A549 (cell line): ENCODE results near the gene ADD3.

Experiments
- CHD2 ChIP-seq: fragments of 150-350 bp; IDR thresholded peaks from 2 replicates; pipeline ENCODE4 v1.6.1; 2014; ENCODE audit warnings: low read length; ENCODE audit not compliant: partially characterized antibody
- EP300 ChIP-seq, 2 experiments: fragments of >200 bp; sonication (Bioruptor Twin); formaldehyde crosslinking; IDR thresholded peaks; 2 replicates in 1 of 2; 3 replicates in 1 of 2; pipeline ENCODE4 v1.6.1; 2016 to 2017
- ESRRA ChIP-seq: fragments of 150-350 bp; IDR thresholded peaks from 2 replicates; pipeline ENCODE4 v1.6.1; 2014; ENCODE audit warnings: mild to moderate bottlenecking, low read length, borderline replicate concordance
- HOXA7 ChIP-seq: fragments of 250-450 bp; sonication (Bioruptor Pico); IDR thresholded peaks from 2 replicates; pipeline ENCODE4 v1.5.0; 2020; ENCODE audit warnings: mild to moderate bottlenecking, moderate library complexity
- JUN ChIP-seq, 2 experiments: fragments of >200 bp; sonication (Bioruptor Twin); formaldehyde crosslinking; IDR thresholded peaks; 2 replicates in 1 of 2; 3 replicates in 1 of 2; pipeline ENCODE4 v1.6.1; 2016 to 2017
- POLR2A ChIP-seq: IDR thresholded peaks from 2 replicates; pipeline ENCODE4 v1.6.1; 2012; ENCODE audit warnings: mild to moderate bottlenecking, low read length
- RAD21 ChIP-seq, 2 experiments: fragments of >200 bp in 1 of 2; sonication (Bioruptor Twin) in 1 of 2; formaldehyde crosslinking in 1 of 2; IDR thresholded peaks in 1 of 2; conservative IDR thresholded peaks in 1 of 2; 2 replicates in 1 of 2; 3 replicates in 1 of 2; pipeline ENCODE4 v1.6.1; 2012 to 2018; ENCODE audit warnings: inconsistent platforms in 1 of 2
- SMC3 ChIP-seq: fragments of >200 bp; sonication (Bioruptor Twin); formaldehyde crosslinking; IDR thresholded peaks from 3 replicates; pipeline ENCODE4 v1.6.1; 2018; ENCODE audit warnings: inconsistent platforms
- ZFP36 ChIP-seq: fragments of 450-650 bp; IDR thresholded peaks from 2 replicates; pipeline ENCODE4 v1.6.1; 2014; ENCODE audit warnings: borderline replicate concordance; ENCODE audit not compliant: partially characterized antibody
- TF ChIP-seq, protein P1 (sequence below): fragments of >200 bp; sonication (Bioruptor Twin); formaldehyde crosslinking; IDR thresholded peaks from 3 replicates; pipeline ENCODE4 v1.5.1; 2016
- TF ChIP-seq, protein P2 (sequence below): fragments of 200-600 bp; sonication (generic); IDR thresholded peaks from 2 replicates; pipeline ENCODE4 v1.6.1; 2016; ENCODE audit warnings: antibody characterized with exemption, mild to moderate bottlenecking, moderate library complexity
- TF ChIP-seq, protein P3 (sequence below): fragments of 450-650 bp; IDR thresholded peaks from 2 replicates; pipeline ENCODE4 v1.6.1; 2014; ENCODE audit warnings: antibody characterized with exemption
- TF ChIP-seq, protein P4 (sequence below): IDR thresholded peaks from 2 replicates; pipeline ENCODE4 v1.6.1; 2012
- TF ChIP-seq, protein P5 (sequence below): fragments of 250-450 bp; sonication (Bioruptor Pico); IDR thresholded peaks from 2 replicates; pipeline ENCODE4 v1.5.0; 2020; ENCODE audit warnings: low read depth, mild to moderate bottlenecking, moderate library complexity

DNA sequence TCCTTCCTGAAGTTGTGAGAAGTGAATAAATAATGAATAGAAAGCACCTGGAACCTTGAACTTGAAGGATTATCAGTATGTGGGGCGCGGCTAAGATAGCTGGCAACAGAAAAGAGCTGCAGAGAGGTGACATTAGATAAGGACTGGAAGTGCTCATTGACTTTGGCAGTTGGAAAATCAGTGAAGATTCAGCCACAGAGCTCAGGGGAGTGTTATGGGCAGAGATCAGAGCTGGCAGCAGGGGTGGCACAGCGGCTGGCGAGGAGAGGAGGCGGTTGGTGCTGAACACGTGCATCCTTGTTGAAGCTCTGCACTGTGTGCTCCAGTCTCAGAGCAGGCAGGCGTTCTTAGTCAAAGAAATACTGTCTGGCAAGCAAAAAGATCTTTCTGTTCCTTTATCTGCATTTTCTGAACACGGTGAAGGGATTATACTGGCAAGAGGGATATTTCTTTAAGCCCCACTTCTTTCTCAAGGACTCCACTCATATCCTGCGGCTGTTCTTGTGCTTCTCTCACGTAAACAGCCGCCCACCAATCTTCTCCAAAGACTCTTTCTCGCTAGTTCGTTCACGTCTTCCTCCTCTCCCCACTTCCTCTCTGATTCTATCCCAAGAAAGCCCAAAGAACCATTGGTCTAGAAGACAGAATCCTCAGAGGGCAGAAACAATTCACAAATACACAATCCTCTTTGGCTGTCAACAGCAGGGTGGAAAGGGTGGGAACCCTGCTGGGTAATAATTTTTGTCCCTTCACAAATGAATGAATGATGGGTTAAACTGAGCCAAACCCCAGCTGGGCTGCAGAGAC is 38.6 kb upstream of the ADD3 start:
- TF ChIP-seq, protein P1, sequence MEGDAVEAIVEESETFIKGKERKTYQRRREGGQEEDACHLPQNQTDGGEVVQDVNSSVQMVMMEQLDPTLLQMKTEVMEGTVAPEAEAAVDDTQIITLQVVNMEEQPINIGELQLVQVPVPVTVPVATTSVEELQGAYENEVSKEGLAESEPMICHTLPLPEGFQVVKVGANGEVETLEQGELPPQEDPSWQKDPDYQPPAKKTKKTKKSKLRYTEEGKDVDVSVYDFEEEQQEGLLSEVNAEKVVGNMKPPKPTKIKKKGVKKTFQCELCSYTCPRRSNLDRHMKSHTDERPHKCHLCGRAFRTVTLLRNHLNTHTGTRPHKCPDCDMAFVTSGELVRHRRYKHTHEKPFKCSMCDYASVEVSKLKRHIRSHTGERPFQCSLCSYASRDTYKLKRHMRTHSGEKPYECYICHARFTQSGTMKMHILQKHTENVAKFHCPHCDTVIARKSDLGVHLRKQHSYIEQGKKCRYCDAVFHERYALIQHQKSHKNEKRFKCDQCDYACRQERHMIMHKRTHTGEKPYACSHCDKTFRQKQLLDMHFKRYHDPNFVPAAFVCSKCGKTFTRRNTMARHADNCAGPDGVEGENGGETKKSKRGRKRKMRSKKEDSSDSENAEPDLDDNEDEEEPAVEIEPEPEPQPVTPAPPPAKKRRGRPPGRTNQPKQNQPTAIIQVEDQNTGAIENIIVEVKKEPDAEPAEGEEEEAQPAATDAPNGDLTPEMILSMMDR: no peak
- TF ChIP-seq POLR2A (no peak), HOXA7 (CRISPR knock-in tag) (no peak), RAD21 (conservative IDR thresholded peaks at IDR 0.05 in 1 of 2, IDR thresholded peaks at IDR 0.05 in 1 of 2) (no peak), CHD2 (no peak), ESRRA (no peak), SMC3 (no peak), JUN (IDR thresholded peaks at IDR 0.05) (no peak), EP300 (IDR thresholded peaks at IDR 0.05) (no peak), ZFP36 (no peak)
- TF ChIP-seq, protein P2, sequence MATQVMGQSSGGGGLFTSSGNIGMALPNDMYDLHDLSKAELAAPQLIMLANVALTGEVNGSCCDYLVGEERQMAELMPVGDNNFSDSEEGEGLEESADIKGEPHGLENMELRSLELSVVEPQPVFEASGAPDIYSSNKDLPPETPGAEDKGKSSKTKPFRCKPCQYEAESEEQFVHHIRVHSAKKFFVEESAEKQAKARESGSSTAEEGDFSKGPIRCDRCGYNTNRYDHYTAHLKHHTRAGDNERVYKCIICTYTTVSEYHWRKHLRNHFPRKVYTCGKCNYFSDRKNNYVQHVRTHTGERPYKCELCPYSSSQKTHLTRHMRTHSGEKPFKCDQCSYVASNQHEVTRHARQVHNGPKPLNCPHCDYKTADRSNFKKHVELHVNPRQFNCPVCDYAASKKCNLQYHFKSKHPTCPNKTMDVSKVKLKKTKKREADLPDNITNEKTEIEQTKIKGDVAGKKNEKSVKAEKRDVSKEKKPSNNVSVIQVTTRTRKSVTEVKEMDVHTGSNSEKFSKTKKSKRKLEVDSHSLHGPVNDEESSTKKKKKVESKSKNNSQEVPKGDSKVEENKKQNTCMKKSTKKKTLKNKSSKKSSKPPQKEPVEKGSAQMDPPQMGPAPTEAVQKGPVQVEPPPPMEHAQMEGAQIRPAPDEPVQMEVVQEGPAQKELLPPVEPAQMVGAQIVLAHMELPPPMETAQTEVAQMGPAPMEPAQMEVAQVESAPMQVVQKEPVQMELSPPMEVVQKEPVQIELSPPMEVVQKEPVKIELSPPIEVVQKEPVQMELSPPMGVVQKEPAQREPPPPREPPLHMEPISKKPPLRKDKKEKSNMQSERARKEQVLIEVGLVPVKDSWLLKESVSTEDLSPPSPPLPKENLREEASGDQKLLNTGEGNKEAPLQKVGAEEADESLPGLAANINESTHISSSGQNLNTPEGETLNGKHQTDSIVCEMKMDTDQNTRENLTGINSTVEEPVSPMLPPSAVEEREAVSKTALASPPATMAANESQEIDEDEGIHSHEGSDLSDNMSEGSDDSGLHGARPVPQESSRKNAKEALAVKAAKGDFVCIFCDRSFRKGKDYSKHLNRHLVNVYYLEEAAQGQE: no peak
- TF ChIP-seq, protein P3, sequence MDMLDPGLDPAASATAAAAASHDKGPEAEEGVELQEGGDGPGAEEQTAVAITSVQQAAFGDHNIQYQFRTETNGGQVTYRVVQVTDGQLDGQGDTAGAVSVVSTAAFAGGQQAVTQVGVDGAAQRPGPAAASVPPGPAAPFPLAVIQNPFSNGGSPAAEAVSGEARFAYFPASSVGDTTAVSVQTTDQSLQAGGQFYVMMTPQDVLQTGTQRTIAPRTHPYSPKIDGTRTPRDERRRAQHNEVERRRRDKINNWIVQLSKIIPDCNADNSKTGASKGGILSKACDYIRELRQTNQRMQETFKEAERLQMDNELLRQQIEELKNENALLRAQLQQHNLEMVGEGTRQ: no peak
- TF ChIP-seq, protein P4, sequence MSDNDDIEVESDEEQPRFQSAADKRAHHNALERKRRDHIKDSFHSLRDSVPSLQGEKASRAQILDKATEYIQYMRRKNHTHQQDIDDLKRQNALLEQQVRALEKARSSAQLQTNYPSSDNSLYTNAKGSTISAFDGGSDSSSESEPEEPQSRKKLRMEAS: no peak
- TF ChIP-seq, protein P5, sequence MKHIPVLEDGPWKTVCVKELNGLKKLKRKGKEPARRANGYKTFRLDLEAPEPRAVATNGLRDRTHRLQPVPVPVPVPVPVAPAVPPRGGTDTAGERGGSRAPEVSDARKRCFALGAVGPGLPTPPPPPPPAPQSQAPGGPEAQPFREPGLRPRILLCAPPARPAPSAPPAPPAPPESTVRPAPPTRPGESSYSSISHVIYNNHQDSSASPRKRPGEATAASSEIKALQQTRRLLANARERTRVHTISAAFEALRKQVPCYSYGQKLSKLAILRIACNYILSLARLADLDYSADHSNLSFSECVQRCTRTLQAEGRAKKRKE: no peak
